ENCODE results near the gene ANKRD63.

Gene ANKRD63

GRCh38 chr15:40257656-40258450 lies 25.0 kb downstream of the ANKRD63 start:
- TF ChIP-seq, protein P1, sequence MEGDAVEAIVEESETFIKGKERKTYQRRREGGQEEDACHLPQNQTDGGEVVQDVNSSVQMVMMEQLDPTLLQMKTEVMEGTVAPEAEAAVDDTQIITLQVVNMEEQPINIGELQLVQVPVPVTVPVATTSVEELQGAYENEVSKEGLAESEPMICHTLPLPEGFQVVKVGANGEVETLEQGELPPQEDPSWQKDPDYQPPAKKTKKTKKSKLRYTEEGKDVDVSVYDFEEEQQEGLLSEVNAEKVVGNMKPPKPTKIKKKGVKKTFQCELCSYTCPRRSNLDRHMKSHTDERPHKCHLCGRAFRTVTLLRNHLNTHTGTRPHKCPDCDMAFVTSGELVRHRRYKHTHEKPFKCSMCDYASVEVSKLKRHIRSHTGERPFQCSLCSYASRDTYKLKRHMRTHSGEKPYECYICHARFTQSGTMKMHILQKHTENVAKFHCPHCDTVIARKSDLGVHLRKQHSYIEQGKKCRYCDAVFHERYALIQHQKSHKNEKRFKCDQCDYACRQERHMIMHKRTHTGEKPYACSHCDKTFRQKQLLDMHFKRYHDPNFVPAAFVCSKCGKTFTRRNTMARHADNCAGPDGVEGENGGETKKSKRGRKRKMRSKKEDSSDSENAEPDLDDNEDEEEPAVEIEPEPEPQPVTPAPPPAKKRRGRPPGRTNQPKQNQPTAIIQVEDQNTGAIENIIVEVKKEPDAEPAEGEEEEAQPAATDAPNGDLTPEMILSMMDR (IDR thresholded peaks at IDR 0.05): no peak
- Histone ChIP-seq H3K27ac (no peak overlapping the region), H3K27me3 (peaks cover 0 to 6% of the 10 kb centered on the region in 2 donors), H3K36me3 (peaks cover 0 to 5% (median 0%) of the 10 kb centered on the region in 3 donors), H3K4me1 (peaks cover 0 to 13% (median 10%) of the 10 kb centered on the region in 4 donors), H3K9me3 (no peaks in the 10 kb centered on the region), H3K4me3 (no peak overlapping the region)
- no peak for DNase-seq
- intact Hi-C loops (cut with DNase I; ENCODE audit: low total_unique reads): no loop called here

DNA sequence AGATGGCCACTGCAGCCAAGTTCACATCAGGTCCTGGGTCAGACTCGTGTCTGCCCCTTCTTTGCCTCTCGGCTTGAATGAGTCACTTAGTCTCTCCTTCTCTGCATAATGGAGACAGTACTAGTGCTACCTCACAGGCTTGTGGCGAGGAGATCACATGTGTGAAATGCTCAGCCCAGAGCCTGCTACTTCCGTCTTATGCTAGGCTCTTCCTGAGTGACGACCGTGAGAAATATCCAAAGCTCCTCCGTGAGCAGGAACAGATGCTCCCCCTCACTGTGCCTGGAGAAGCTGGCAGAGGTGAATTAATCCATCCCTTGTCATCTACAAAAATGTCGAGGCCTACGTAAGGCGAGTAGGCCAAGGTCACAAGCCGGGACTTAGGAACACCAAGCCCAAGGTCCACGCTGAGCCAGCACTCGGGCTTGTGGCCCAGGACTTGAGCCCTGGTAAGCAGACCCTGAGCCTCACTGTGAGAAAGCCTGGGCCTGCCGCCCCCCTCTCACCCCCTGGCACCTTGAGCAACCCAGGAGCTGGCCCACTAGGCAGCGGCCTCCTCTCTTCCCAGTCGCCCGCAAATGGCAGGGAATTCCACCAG lies 26.1 kb downstream of the ANKRD63 start:
- Histone ChIP-seq H3K27ac (no peak overlapping the region), H3K27me3 (peaks cover 0 to 6% of the 10 kb centered on the region in 2 donors), H3K4me3 (no peak overlapping the region), H3K36me3 (peaks cover 0 to 5% (median 0%) of the 10 kb centered on the region in 3 donors), H3K9me3 (no peaks in the 10 kb centered on the region), H3K4me1 (peaks cover 0 to 22% (median 15%) of the 10 kb centered on the region in 4 donors)
- intact Hi-C loops (cut with DNase I; ENCODE audit: low total_unique reads): no loop called here
- TF ChIP-seq, protein P1 (IDR thresholded peaks at IDR 0.05): no peak
- DNase-seq: no peak

DNA sequence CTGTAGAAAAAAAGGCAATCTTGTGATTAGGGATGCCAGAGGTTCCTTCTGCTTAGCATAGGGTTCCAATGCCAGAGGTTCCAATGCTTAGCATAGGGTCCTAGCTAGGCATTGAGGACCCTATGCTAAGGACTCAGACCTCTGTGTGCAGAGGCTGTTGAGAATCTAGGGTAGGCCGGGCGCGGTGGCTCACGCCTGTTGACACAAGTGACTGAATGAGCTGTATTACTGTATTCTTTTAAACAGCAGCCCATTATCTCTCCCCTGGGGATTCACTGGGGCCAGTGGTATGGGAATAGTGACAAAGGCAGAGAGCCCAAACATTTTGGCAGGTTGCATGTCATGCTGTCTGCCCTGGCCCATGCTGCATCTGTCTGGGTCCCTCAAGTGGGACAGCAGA lies 27.8 kb downstream of the ANKRD63 start:
- Histone ChIP-seq H3K4me1 (peaks cover 0 to 26% (median 15%) of the 10 kb centered on the region in 4 donors), H3K4me3 (no peak overlapping the region), H3K27ac (no peak overlapping the region), H3K27me3 (peaks cover 0 to 6% of the 10 kb centered on the region in 2 donors), H3K36me3 (peaks cover 0 to 5% (median 0%) of the 10 kb centered on the region in 3 donors), H3K9me3 (no peaks in the 10 kb centered on the region)
- TF ChIP-seq, protein P1 (IDR thresholded peaks at IDR 0.05): no peak
- no peak for DNase-seq
- intact Hi-C loops (cut with DNase I; ENCODE audit: low total_unique reads): no loop called here

GRCh38 chr15:40254452-40254851 lies 28.4 kb downstream of the ANKRD63 start:
- intact Hi-C loops (cut with DNase I; ENCODE audit: low total_unique reads): no loop called here
- Histone ChIP-seq H3K27ac (no peak overlapping the region), H3K4me3 (no peak overlapping the region), H3K36me3 (peaks cover 0 to 5% (median 0%) of the 10 kb centered on the region in 3 donors), H3K4me1 (peaks cover 0 to 32% (median 15%) of the 10 kb centered on the region in 4 donors), H3K27me3 (peaks cover 0 to 6% of the 10 kb centered on the region in 2 donors), H3K9me3 (no peaks in the 10 kb centered on the region)
- DNase-seq: no peak
- TF ChIP-seq, protein P1 (IDR thresholded peaks at IDR 0.05): no peak

DNA sequence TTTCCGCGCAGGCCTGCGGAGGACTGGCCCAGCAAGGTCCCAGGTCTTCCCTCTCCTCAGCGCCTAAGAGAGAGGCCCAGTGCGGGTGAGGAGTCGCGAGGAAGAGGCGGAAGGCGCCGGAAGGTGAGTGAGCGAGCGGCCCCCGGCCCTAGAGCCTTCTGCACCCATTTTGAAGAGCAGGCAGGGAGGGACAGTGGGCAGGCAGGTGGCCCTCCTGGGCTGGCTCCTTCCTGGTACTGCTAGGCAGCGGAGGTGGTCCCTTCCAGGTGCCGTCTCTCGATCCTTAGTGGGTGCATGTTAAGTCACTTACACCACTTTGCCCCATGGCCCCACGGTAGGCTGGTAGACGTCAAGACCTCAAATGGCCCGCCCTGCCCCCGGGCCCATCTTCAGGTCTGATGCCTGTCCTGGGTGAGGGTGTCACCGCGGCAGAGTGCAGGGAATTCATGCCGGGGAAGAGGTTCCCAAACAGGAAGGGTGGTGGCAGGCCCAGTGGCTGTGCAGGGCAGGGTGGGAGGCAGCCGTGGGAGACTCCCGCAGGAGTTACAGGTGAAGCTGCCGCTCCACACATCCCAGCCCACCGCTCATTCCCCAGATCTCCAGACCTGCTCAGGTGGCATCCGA lies 29.6 kb downstream of the ANKRD63 start:
- Histone ChIP-seq H3K27ac (peak overlapping the region in 1 of 2 donors; percentile 10), H3K27me3 (no peaks in the 10 kb centered on the region), H3K9me3 (no peaks in the 10 kb centered on the region), H3K36me3 (peaks cover 0 to 5% (median 0%) of the 10 kb centered on the region in 3 donors), H3K4me1 (peaks cover 0 to 38% (median 15%) of the 10 kb centered on the region in 4 donors), H3K4me3 (peak overlapping the region; percentile 48 to 63)
- TF ChIP-seq, protein P1 (IDR thresholded peaks at IDR 0.05): no peak
- no peak for DNase-seq
- intact Hi-C loops (cut with DNase I; ENCODE audit: low total_unique reads): no loop called here
